BE2C (cell line): ENCODE measurements around the gene CLEC19A.
"Not testable (repeated sequence)": the region's sequence is repeated elsewhere in the genome, so short reads cannot be mapped to it uniquely, and the experiment has no call there.

Experiments used
- DNase-seq: peaks from one replicate; pipeline ENCODE4 v3.0.0-alpha.2; 2020
- H3K27me3 ChIP-seq: fragments of 250-450 bp; sonication (Bioruptor Pico); 2 replicates; pipeline ENCODE4 v1.5.1; 2020; ENCODE audit warnings: mild to moderate bottlenecking
- H3K36me3 ChIP-seq: fragments of 250-450 bp; sonication (Bioruptor Pico); 2 replicates; pipeline ENCODE4 v1.5.1; 2020; ENCODE audit warnings: mild to moderate bottlenecking
- H3K4me1 ChIP-seq: fragments of 250-450 bp; sonication (Bioruptor Pico); 2 replicates; pipeline ENCODE4 v1.5.1; 2020
- H3K4me3 ChIP-seq: 2 replicates; pipeline ENCODE4 v1.5.1; 2011; ENCODE audit warnings: low read depth, low read length
- H3K9me3 ChIP-seq: fragments of 250-450 bp; sonication (Bioruptor Pico); 2 replicates; pipeline ENCODE4 v1.5.1; 2020
- TF ChIP-seq, protein P1 (sequence below): IDR thresholded peaks from 2 replicates; pipeline ENCODE4 v1.5.1; 2012; ENCODE audit warnings: mild to moderate bottlenecking, low read depth, low read length

The CLEC19A gene

DNA sequence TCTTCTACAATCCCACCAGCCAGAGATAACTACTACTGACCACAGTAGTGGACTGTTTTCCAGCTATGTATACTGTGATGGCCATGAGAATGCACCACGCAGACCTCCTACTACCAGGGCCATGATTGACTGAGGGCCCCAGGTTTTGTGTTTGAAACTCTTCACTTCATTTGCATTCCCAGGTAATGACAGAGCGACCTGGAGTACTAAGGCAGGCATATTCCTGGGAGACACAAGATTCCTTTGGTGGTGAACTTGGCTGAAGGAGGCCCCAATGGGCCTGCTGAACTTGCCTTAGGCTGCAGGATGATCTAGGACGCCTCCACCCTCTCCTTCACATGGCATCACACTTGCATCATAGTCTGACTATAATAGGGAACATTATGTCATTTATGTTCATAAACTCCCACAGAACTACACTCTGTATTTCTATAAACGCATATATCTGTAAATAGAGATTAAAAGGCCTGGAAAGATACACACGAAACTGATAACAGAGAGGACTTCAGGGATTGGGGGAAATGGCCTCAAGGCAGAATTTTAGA, 30.4 kb downstream of the CLEC19A start:
- TF ChIP-seq, protein P1, sequence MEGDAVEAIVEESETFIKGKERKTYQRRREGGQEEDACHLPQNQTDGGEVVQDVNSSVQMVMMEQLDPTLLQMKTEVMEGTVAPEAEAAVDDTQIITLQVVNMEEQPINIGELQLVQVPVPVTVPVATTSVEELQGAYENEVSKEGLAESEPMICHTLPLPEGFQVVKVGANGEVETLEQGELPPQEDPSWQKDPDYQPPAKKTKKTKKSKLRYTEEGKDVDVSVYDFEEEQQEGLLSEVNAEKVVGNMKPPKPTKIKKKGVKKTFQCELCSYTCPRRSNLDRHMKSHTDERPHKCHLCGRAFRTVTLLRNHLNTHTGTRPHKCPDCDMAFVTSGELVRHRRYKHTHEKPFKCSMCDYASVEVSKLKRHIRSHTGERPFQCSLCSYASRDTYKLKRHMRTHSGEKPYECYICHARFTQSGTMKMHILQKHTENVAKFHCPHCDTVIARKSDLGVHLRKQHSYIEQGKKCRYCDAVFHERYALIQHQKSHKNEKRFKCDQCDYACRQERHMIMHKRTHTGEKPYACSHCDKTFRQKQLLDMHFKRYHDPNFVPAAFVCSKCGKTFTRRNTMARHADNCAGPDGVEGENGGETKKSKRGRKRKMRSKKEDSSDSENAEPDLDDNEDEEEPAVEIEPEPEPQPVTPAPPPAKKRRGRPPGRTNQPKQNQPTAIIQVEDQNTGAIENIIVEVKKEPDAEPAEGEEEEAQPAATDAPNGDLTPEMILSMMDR, result no peak

DNA sequence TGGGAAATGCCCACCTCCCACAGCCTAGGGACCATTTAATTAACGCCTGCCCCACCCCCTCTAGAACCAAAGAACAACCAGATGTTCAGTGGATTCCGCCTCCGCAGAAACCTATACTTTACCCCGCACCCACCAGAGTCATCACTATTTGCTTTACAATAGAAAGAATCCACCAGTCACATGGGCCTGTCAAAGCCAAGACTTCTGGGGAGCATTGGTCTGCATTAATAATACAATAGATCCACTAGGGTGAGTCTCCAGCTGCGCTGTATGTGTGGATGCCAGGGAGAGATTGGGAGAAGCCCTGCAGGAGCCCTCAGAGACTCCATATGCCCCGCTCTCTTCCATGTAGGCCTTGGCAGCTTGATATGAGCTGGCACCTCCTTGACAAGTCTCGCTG, 31.3 kb downstream of the CLEC19A start:
- Histone ChIP-seq H3K4me1 (no peaks in the 10 kb centered on the region), H3K27me3 (no peaks in the 10 kb centered on the region), H3K9me3 (no peaks in the 10 kb centered on the region), H3K4me3 (no peak overlapping the region), H3K36me3 (no peaks in the 10 kb centered on the region)
- TF ChIP-seq, protein P1, result no peak
- no peak for DNase-seq

More for the DNA sequence above, 30.4 kb downstream of the CLEC19A start:
- no peaks in the 10 kb centered on the region for H3K9me3 ChIP-seq
- H3K27me3 ChIP-seq, result no peaks in the 10 kb centered on the region
- H3K36me3 ChIP-seq, result no peaks in the 10 kb centered on the region
- DNase-seq, result no peak
- no peak overlapping the region for H3K4me3 ChIP-seq
- no peaks in the 10 kb centered on the region for H3K4me1 ChIP-seq

DNA sequence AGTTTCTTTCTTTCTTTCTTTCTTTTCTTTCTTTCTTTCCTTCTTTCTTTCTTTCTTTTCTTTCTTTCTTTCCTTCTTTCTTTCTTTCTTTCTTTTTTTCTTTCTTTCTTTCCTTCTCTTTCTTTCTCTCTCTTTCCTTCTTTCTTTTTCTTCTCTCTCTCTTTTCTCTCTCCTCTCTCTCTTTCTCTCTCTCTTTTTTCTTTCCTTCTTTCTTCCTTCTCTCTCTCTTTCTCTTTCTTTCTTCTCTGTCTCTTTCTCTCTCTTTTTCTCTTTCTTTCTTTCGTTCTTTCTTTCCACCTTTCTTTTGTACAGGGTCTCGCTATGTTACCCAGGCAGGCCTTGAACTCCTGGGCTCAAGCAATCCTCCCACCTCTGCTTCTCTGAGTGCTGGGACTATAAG, 35.7 kb downstream of the CLEC19A start:
- not testable (repeated sequence) for H3K4me3 ChIP-seq, H3K27me3 ChIP-seq, H3K36me3 ChIP-seq, H3K9me3 ChIP-seq, DNase-seq, H3K4me1 ChIP-seq

DNA sequence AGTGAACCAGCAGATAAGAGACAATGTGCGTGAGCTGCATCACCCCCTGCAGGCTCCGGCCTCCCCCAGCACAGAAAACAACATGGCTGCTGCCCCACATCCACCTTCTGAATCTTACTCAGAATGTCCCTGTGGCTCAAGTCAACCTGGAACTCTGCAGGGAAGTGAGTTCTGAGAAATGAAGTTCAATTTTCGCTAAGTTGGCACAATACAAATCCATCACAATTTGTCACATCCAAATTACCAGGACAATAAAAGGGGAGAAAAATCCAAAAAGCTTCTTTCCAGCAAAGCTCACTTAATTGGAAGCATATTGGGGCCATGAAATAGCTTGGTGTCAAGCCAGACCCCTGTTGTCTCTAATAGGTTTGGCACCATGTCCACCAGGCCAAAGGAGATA, 38.1 kb downstream of the CLEC19A start:
- no peak for DNase-seq
- Histone ChIP-seq H3K36me3 (no peaks in the 10 kb centered on the region), H3K9me3 (no peaks in the 10 kb centered on the region), H3K4me3 (no peak overlapping the region), H3K27me3 (no peaks in the 10 kb centered on the region), H3K4me1 (no peaks in the 10 kb centered on the region)
- TF ChIP-seq, protein P1, result no peak

DNA sequence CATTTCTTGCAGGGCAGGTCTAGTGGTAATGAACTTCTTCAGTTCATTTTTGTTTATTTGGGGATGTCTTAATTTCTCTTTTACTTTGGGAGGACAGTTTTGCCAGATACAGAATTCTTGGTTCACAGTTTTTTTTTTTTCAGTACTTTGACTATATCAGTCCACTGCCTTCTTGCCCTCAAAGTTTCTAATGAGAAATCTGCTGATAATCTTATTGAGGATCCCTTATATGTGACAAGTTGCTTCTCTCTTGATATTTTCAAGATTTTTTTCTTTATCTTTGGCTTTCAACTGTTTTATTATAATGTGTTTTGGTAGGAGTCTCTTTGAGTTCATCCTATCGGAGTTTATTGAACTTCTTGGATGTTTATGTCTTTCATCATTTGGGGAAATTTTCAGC, 42.8 kb downstream of the CLEC19A start:
- no peak for DNase-seq
- TF ChIP-seq, protein P1, result no peak
- no peaks in the 10 kb centered on the region for H3K36me3 ChIP-seq
- no peaks in the 10 kb centered on the region for H3K27me3 ChIP-seq
- no peaks in the 10 kb centered on the region for H3K9me3 ChIP-seq
- H3K4me3 ChIP-seq, result no peak overlapping the region
- no peaks in the 10 kb centered on the region for H3K4me1 ChIP-seq

DNA sequence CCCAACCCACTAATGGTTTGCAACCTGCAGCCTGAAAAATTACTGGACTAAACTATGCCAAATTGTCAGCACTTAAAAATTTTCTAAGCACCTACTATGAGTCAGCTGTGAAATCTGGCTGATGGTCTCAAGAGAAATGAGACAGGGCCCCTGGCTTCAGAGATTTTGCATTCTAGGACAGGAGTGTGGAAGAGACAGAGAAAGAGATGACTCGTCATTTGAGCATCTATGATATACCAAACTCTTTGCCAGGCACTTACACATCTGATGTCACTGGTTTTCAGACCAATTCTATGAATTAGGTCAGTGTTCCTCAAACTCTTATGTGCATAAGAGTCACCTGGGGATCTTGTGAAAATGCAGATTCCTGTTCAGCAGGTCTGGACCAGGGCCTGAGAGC, 44.4 kb downstream of the CLEC19A start:
- no peak for DNase-seq
- H3K4me1 ChIP-seq, result no peaks in the 10 kb centered on the region
- no peak overlapping the region for H3K4me3 ChIP-seq
- TF ChIP-seq, protein P1, result no peak
- no peaks in the 10 kb centered on the region for H3K9me3 ChIP-seq
- no peaks in the 10 kb centered on the region for H3K36me3 ChIP-seq
- no peaks in the 10 kb centered on the region for H3K27me3 ChIP-seq
